ENCODE results near the gene ARHGAP25.
A peak's percentile ranks its signal among the peaks of the same experiment; 100 is the strongest.

Gene ARHGAP25

DNA sequence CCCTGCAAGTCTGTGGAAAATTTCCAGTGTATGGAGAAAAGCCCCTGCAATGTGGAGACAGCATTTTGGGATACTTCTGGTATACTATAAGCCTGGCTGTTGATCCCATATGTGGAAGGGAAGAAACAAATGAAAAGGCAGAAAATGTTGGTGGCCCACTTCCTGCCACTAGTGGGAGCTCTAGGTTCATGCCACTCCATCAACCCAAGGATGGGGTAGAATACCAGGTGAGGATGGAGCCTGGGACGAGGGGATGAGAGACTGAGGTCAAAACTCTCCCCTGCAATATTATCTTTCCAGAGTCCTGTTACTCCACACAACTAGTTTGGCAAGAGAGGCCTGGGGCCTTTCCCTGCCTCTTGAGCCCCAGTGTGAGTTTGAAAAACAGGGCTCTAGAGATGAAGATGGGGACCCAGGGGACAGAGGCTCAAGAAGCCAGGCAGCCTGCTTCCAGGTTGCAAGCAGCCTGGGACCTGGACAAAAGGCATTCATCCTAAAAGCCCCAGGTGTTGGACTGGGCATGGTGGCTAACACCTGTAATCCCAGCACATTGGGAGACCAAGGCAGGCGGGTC is 104.7 kb downstream of the ARHGAP25 start:
- TF ChIP-seq, protein P1, sequence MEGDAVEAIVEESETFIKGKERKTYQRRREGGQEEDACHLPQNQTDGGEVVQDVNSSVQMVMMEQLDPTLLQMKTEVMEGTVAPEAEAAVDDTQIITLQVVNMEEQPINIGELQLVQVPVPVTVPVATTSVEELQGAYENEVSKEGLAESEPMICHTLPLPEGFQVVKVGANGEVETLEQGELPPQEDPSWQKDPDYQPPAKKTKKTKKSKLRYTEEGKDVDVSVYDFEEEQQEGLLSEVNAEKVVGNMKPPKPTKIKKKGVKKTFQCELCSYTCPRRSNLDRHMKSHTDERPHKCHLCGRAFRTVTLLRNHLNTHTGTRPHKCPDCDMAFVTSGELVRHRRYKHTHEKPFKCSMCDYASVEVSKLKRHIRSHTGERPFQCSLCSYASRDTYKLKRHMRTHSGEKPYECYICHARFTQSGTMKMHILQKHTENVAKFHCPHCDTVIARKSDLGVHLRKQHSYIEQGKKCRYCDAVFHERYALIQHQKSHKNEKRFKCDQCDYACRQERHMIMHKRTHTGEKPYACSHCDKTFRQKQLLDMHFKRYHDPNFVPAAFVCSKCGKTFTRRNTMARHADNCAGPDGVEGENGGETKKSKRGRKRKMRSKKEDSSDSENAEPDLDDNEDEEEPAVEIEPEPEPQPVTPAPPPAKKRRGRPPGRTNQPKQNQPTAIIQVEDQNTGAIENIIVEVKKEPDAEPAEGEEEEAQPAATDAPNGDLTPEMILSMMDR (IDR thresholded peaks at IDR 0.05; ENCODE audit: low read length, missing control alignments) = peak; percentile 74
- peak; percentile 41 for DNase-seq (ENCODE audit: low read depth)

GRCh38 chr2:68845043-68845442 is 110.4 kb downstream of the ARHGAP25 start:
- TF ChIP-seq, protein P1 (IDR thresholded peaks at IDR 0.05; ENCODE audit: low read length, missing control alignments) = no peak

More for the DNA sequence above, 104.7 kb downstream of the ARHGAP25 start:
- no peak overlapping the region for H3K4me3 ChIP-seq (replicated peaks; ENCODE audit: low read depth, low read length)

DNA sequence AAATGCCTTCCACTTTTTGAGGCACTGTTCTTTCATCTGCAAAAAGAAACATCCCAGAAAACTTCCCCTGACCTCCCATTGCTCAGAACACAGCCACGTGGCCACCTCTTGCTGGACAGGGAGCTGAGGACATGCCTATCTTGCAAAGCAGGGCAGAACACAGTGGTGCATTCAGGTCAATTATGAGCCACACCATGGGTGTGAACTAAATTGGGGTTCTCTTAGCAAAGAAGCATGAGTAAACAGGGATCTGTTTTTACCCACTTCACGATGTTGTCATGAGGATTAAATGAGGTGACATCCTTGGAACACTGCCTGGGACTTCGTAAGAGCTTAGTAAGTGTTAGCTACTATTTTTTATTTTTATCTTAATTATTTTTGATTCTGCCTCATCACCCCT is 111.5 kb downstream of the ARHGAP25 start:
- H3K4me3 ChIP-seq (replicated peaks; ENCODE audit: low read depth, low read length) = no peak overlapping the region
- TF ChIP-seq, protein P1 (IDR thresholded peaks at IDR 0.05; ENCODE audit: low read length, missing control alignments) = no peak
- no peak for DNase-seq (ENCODE audit: low read depth)

More at GRCh38 chr2:68845043-68845442, 110.4 kb downstream of the ARHGAP25 start:
- DNase-seq (ENCODE audit: low read depth) = no peak
- no peak overlapping the region for H3K4me3 ChIP-seq (replicated peaks; ENCODE audit: low read depth, low read length)

- TF ChIP-seq, protein P1 (IDR thresholded peaks at IDR 0.05; ENCODE audit: low read length, missing control alignments) = no peak
- H3K4me3 ChIP-seq (replicated peaks; ENCODE audit: low read depth, low read length) = no peak overlapping the region
- no peak for DNase-seq (ENCODE audit: low read depth)
Measured at GRCh38 chr2:68847751-68848150, 113.1 kb downstream of the ARHGAP25 start.

DNA sequence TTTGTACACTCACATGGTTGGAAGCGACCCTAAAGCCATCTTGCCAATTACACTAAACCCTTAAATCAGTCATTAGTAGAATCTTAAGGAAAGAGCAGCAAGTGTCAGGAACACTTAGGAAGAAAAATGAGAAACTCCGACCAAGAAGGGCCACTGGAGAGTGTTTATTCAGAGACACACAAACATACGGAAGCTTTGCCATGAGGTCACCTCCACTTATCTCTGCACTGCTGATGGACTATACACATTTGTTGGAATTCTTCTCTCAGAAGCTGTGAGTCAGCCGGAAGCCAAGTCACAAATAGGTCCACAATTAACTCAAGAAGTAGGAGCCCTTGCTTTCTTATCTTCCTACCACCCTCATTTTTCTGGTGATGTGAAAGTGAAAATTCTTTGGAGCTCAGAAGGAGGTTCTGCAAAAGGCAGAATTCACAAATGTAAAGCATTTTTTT is 115.0 kb downstream of the ARHGAP25 start:
- no peak overlapping the region for H3K4me3 ChIP-seq (replicated peaks; ENCODE audit: low read depth, low read length)
- TF ChIP-seq, protein P1 (IDR thresholded peaks at IDR 0.05; ENCODE audit: low read length, missing control alignments) = no peak
- peak; percentile 83 for DNase-seq (ENCODE audit: low read depth)

DNA sequence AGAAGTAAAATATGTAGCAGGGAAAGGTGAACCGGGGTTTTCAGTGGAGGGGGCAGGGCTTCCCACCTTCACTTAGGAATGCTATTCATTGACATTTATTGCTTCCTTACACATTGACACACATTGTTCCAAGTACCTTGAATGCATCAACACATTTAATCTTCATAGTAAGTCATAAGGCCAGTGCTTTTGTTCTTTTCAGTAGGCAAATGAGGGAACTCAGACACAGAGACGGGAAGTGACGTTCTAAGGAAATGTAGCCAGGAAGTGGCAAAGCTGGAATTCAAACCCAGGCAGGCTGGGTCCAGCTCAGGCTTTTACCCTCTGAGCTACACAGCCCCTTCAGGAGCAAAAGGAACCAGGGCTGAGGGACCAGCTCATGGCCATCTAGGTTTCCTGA is 115.9 kb downstream of the ARHGAP25 start:
- DNase-seq (ENCODE audit: low read depth) = no peak
- TF ChIP-seq, protein P1 (IDR thresholded peaks at IDR 0.05; ENCODE audit: low read length, missing control alignments) = no peak
- H3K4me3 ChIP-seq (replicated peaks; ENCODE audit: low read depth, low read length) = no peak overlapping the region

DNA sequence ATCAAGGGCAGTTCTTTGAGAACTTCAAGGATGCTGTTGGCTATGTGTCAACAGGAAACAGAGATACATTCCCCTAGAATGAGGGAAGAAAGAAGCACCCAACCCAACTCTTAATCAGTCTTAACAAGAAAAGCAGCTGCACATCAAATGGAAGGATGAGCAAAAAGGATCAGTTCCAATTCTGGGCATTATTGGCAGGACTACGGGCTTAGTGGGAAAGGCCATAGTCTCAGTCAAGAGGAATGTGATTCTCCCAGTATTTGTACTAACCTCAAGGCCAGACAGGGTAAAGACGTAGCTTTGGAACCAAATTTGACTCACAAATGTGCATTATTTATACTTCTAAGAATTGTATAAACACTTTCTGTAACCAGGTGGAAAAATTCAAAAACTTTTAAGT is 118.4 kb downstream of the ARHGAP25 start:
- no peak overlapping the region for H3K4me3 ChIP-seq (replicated peaks; ENCODE audit: low read depth, low read length)
- TF ChIP-seq, protein P1 (IDR thresholded peaks at IDR 0.05; ENCODE audit: low read length, missing control alignments) = no peak
- DNase-seq (ENCODE audit: low read depth) = peak; percentile 45
